HPDE6-E6E7 (cell line): Measurements from ENCODE around the gene CD8A.
"Not testable (repeated sequence)": the region's sequence is repeated elsewhere in the genome, so short reads cannot be mapped to it uniquely, and the experiment has no call there.

Experiments
- DNase-seq: peaks from one replicate; pipeline ENCODE4 v3.0.0; 2011; ENCODE audit warnings: missing footprints; ENCODE audit errors: extremely low spot score

Gene CD8A

DNA sequence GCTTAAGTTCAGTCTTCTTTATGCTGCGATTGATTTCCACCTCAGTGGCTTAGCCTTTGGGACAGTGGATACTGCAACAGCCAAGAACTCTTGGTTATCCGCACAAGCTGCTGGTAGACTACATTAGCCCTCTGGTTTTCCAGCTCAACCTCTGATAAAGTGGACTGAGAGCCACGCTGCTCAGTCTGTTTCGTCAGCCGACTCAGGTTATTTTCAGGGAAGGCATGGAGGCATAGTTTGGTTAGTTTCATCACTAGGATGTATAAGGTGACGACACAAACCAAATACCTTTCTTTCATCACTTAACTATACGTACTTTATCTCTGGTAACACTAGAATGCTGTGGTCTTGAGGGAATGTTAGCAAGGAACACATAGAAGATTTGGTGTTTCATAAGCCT lies 14.2 kb downstream of the CD8A start:
- no peak for DNase-seq

DNA sequence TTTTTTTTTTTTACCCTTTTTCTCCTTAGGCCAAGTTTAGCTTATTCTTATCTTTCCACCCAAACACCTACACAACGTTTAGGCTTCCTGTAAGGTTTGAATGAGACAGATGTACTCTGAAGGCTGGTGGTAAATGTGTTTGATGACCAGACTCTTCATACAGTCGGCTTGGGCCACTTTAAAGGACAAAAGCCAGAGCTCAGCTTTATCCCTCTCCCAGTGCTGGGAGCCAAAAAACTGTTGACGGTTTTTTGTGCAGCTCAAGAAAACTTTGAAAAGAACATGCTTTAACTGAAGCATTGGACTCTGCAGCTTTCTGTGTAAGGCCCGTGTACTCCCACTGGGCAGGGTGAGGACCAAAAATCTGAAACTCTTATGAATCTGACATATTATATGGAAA lies 15.4 kb downstream of the CD8A start:
- no peak for DNase-seq

DNA sequence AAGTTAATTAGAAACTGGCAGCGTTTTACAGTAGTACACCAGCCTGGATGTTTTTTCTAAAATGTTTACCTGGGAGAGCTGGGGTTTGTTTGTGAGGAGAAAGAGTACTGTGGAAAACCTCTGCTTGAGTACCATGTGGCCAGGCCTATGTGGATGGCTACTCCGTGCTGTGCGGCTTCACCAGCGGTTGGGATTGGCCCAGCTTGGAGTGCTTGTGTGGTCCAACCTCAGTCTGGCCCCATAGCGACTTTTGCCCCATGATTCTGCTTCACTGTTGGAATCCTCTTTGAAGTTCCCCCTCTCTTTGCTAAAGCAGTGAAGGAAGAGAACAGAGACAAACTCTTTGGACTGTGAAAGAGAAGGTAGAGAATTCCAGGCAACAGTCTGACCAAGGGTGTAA lies 15.9 kb downstream of the CD8A start:
- no peak for DNase-seq

DNA sequence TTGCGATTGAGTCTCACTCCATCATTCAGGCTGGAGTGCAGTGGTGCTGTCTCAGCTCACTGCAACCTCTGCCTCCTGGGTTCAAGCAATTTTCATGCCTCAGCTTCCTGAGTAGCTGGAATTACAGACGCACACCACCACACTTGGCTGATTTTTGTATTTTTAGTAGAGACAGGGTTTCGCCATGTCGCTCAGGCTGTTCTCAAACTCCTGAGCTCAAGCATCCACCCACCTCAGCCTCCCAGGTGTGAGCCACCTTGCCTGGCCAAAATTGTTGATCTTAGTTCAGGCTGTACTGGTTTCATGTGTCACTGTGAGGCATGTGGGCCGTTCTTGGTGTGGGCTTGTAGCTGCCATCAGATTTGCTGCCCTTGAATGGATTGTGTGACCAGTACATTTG lies 18.1 kb downstream of the CD8A start:
- DNase-seq: no peak

DNA sequence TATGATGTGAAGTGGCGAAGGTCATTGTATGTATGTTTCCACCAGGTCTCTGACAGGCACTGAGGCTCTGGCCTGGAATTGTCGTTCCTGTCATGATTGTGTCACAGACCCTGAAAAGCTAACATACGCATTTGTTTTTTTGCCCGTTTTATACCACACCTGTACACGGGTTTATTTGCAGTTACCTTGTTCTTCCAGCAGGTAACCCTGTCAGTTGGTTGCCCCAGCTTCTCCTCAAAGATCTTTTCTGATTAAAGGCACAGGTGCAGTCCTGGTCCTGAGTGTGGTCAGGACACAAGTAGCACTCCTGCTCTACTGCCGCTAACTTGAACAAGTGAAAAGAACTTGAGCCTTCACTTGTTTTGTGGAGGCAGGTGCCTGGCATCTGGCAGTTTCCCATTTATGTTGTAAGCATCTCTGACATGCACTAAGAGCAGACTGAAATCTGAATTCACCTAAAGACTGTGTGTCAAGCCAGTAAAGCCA lies 19.9 kb downstream of the CD8A start:
- no peak for DNase-seq

DNA sequence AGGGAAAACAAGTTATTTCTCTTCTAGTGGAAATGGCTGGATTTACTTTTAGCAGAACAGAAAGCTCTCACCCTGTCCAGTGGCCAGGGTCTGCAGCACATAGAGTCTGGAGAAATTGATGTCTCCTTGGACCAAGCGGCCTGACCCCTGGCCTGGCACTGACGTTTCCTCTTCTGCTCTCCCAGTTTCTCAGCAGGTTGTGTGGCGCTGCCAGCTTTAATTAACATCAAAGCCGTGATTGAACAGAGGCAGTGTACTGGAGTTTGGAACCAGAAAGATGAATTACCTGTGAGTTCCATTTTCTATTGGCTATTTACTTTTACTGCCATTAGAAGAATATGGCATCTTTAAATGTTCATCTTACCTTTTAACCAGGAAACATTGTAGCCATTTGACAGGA lies 20.9 kb downstream of the CD8A start:
- DNase-seq: no peak

DNA sequence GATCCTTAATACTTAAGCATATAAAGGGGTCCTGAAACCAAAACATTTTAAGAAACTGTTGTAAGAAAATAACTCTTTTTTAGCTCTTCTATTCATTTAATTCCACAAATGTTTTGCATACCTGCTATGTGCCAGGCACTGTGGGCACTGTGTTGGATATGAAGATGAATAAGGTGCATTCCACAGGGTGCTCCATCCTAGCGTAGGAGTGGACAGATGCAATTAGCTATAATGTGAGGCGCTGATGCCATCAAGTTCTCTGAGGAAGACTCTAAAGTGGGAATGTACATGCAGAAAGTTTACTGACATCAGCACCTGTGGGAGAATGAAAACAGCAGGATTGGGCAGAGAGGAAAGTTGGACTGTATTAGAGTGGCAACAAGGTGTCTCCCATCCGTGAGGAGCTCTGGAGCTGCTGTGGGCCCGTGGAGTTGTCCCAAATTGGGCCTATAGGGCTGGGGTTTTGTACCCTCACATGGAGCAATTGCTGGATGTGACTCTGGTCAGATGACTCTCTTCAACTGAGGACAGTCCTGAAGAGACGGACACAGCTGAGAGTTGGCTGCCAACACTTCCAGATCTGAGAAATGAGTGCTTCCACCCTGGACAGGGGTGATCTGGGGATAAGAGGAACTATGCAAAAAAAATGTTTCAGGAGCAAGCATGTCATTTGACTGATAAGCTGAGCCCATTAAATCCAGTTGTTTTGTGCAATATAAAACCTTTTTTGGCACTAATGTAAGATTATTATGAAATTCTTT lies 22.3 kb downstream of the CD8A start:
- no peak for DNase-seq

DNA sequence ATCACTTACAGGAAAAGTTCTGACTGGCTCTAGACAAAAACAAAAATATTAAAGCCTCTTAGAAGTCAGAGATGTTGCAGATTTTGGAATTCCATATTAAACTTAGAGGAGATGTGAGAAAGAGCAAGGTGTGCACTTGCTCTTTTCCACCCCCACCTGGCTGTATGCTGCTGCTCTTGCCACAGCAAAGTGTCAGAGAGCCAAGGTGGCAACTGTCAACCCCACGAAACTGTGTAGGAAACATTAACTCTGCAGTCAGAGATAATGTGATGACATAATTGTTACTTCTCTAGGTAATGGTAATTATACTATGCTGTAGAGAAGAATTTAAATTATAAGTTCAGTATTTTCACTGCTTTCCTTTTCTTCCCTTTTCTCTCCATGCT lies 25.4 kb downstream of the CD8A start:
- DNase-seq: no peak

DNA sequence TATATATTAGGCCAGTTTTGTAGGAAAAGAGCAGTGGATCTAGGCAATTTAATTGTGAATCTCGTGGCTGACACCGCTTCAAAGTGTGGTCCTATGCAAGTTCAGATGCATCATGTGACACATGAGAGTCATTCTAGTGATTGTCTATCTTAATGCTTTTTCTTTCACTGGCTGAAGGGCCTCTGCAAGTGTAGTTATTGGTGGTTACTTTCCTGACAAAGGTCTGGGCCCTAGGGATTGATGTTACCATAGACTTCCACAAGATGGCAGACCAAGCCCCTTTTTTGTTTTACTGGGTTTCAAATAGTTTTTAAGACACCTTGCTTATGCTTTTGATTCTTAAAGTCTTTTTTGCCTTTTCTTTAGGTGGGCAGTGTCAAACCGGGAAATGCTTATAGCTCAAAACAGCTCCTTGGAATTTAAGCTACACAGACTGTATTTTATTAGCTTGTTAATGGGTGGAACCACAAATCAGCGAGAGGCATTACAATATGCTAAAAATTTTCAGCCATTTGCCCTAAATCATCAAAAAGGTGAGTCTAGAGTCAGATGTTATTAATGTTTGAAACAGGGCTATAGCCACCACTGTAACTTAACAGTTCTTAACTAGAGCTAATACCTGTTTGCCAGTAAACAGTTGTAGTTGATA lies 25.9 kb downstream of the CD8A start:
- DNase-seq: peak; percentile 47

DNA sequence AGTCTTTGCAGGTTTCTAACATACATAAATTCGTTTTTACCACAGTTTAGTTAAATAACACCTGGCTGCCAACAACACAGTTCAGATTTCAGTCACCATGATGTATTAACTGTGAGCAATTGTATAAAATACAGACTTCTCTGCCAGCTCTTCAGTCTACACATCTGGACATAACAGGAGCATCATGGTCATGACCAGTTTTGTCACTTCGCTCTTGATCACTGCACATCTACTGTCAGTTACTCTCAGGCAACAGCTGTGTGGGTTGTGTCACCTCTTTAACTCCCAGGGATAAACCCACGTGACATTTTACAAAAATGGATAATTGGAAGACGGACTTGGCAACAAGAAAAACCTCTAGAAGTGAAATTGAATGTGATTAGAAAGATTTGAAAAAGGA lies 30.3 kb downstream of the CD8A start:
- DNase-seq: no peak

DNA sequence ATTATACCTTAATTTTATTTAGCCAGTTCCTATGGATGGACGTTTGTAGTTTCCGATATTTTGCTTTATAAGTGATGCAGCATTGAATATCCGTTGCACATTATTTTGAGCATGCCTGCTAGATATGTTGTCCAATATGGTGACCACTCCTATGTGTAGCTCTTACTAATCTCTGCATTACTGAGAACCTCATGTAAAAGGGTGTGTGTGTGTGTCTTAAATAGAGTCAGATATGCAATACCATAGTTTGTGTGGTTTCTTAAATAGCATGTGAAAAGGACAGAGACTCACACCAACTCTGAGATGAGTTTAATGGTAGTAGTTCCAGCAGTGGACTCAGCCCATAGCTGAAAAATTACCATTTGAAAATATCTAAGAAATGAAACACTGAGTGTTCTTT lies 32.3 kb downstream of the CD8A start:
- DNase-seq: no peak

DNA sequence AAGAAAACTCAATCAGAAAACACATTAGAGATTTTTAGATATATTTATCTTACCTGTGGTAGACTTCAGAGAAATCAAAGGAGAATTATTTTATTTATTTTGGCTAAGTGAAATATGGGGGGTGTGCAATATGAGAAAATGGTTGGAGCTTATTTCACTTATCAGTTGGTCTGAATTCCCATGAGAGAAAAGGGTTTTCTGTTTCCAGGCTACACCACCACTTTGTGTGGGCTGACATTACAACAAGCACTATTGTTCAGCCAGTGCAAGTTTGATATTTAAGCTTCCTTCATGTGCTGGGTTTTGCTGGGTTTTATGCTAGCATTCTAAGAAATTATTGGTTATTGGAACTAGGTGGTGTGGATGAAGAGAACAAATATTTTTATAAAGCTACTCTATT lies 37.1 kb downstream of the CD8A start:
- no peak for DNase-seq

DNA sequence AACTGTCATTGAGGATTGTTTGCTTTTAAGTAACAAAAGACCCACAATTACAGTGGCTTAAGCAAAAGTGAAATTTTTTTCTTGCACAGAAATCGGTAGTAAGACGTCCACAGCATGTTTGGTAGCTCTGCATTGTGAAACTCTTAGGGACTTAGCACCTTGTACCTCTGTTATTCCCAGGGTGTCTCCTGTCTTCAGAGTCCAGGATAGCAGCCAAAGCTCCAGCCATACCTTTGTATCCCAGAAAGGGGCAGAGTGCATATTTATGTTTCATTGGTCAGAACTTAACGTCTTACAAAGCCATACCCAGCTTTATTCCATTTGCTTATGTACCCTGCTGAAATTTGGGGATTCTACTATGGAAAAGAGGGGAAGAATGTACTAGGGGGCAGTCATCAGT lies 37.8 kb downstream of the CD8A start:
- DNase-seq: no peak

DNA sequence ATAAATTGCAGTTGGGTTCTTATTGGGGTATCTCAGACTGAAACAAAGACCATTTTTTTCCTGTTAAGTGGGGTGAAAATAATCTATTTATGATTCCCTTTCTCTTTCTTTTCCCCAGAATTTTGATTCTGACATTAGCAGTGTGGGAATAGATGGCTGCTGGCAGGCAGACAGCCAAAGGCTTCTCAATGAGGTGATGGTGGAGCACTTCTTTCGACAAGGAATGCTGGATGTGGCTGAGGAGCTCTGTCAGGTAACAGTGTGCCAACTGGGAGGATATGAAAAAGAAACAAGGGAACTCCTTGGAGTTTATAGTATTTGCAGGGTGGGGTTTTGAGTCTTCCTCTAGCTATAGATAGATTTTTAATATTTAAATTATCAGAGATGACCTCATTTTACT lies 38.9 kb downstream of the CD8A start:
- DNase-seq: no peak

DNA sequence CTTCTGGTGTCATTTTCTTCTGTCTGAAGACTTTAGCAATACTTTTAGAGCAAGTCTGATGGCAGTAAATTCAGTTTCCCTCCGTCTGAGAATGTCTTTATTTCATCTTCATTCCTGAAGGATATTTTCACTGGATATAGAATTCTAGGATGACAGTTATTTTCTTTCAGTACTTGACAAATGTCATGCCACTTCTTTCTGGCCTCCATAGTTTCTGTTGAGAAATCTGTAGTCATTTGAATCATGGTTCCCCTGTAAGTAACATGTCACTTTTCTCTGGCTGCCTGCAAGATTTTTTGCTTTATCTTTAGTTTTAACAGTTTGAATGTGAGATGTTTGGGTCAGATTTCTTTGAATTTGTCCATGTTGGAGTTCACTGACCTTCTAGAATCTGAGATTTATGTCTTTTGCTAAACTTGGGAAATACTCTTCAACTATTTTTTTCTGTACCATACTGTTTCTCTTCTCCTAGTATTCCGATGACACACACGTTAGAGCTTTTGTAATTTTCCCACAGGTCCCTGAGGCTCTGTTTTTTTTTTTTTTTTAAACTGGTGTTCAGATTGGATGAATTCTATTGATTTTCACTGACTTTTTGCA lies 40.4 kb downstream of the CD8A start:
- no peak for DNase-seq

DNA sequence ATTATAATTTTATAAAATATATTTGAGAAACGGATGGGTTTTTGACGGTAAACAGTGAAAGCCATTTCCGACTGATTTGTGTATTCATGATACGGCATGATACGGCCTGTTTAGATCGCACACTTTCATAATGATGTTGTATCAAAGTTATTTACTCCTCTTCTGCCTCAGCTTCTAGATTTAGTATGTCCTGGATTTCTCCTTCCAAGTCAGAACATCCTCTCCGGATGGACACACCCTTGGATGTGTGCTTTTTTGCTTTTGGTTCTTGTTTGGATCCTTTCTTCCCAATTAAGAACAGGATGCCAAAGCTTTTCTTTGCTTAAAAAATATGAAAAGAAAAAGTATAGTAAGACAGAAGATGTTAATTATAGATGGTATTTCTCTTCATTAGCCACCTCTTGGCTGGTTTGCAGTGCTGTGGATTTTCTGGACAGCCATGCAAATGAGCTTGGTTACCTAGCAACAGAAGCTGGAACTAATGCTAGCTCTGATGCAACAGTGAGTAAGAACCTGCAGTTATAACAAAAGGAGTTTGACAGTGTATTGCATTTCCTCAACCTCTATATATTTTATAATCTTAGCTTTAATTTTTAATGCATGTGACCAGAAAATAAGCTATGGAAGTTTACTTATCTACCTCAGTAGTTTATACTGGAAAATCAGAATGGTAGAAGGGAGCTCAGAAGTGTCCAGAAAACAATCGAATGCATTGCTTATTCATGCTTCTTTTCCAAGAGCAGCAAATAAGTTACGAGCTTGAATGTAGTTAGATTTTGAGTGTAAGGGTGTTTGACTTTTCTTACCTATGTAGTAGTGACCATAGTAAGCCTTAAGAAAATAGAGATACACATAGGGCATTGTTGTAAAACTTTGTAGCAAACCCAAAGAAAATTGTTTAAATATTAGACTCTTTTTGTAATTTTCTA lies 42.7 kb downstream of the CD8A start:
- DNase-seq: no peak

DNA sequence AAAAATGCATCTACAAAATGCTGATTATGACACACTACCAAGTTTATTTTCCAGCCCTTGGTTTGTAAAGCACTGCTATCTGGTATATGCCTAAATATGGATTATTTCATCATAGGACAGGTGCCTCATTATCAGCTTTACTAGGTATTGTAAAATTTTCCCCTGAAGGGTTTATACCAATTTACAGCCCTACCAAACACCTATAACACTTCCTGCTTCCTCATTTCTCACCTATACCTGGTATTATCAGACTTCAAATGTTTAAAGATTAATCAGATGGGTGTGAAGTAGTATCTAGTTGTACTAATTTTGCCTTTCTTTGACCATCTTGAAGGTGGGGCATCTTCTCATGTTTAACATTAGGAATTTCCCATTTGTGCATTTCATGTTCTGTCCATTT lies 43.8 kb downstream of the CD8A start:
- DNase-seq: no peak

DNA sequence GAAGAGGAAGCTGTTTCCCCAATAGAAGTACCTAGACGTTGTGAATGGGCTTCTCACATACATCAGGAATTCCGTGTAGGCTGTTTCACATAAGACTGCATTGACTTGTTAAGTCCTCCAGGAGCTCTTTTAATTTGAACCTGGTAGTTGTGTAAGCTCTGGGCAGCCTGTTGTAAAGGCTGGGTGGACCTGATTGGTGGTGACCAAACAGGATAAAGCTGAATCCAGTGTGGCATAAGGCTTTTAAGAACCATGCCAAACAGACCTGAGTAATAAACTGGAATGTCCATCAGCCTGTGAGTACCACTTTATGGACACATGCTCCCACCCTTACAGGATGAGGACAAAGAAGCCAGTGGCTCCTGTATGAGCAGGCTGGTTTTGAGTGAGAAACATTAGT lies 46.6 kb downstream of the CD8A start:
- DNase-seq: no peak

DNA sequence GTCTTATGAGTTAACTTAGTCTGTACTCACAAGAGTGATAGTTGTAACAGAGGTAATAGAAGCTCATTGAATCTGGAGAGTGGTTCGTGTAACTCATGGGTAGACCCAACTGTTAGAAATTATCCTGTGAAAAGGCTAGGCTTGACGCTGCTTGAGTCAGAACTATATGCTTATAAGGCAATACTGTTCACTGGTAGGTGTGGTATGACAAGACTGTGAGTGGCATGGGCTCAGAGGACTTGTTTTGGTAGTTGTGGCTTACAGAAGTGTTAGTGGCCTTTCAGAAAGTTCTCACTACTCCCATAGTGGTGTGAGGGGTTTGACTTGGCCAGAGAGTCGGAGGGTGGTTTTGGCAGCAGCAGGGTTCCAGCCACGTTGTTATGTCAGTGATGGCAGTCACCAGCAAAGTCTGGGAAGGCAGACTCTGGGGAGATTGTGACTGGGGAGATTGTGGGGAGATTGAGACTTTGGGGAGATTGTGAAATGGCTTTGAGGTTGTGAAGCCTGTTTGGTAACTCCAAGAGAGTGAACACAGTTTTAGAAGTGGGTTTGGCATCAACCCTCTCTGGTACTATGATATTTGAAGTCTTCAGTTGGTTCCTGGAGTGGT lies 48.7 kb downstream of the CD8A start:
- not testable (repeated sequence) for DNase-seq

DNA sequence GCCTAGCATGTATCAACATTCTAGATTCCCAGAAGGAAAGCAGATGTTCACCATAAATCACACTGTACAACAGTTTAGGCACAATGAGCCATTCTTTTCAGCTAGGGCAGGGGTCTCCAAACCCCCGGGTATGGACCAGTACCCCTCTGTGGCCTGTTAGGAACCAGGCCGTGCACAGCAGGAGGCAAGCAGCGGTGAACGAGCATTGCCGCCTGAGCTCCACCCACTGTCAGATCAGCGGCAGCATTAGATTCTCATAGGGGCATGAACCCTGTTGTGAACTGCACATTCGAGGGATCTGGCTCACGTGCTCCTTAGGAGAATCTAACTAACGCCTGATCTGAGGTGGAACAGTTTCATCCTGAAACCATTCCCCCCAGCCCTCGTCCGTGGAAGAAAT lies 50.8 kb downstream of the CD8A start:
- not testable (repeated sequence) for DNase-seq

DNA sequence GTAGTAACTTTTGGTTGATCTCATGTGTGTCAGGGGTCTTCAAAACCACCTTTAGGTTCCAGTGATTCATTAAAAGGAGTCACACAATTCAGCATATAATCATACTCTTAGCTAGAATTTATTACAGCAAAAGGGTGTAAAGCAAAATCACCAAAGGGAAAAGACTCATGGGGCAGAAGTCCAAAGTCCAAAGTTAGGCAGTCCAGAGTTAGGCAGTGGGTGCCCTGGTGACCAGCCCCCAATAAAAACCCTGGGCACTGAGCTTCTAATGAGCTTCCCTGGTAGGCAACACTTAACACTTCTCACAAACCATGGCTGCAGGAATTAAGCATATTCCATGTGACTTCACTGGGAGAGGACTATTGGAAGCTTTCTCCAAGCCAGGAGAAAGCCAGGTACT lies 51.2 kb downstream of the CD8A start:
- not testable (repeated sequence) for DNase-seq

DNA sequence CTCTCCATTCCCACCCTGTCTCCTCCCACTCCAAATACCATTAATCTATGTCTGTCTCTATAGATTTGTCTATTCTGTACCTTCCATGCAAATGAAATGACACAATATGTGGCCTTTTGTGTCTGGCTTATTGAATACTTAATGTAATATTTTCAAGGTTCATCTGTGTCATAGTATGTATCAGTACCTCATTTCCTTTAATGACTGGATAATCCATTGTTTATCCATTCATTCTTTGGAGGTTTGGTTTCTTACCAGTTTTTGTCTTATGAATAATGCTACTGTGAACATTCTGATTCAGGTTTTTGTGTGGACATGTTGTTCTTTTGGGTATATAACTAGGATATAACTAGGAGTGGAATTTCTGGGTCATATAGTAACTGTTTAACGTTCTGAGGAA lies 55.8 kb downstream of the CD8A start:
- not testable (repeated sequence) for DNase-seq
